HG02678 (cell line): ENCODE data around the gene RGL1.

Experiments
- ATAC-seq: cut with Tn5 transposase; IDR thresholded peaks from one replicate; pipeline ENCODE4 v1.9.1; 2021; ENCODE audit warnings: mild to moderate bottlenecking, moderate library complexity; ENCODE audit not compliant: unreplicated experiment

The RGL1 gene

GRCh38 chr1:183817576-183818288, 12.8 kb downstream of the RGL1 start:
- ATAC-seq = no peak

DNA sequence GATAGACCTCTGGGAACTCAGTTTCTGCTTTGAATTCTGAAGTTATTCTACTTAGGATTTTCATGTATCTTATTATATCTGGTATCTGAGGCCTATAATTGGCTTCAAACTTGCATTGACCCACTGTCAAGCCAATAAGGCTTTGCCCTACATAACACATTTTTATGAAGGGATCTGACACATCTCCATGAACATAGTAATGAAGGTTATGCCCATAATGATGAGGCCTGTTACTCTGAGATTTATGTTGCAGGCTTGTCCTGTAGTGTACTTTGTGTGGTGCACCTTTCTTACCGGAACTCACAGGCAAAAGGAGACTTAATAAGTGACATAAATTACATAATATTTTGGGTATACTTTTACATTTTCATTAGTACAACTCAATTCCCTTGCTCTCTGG, 14.1 kb downstream of the RGL1 start:
- no peak for ATAC-seq

DNA sequence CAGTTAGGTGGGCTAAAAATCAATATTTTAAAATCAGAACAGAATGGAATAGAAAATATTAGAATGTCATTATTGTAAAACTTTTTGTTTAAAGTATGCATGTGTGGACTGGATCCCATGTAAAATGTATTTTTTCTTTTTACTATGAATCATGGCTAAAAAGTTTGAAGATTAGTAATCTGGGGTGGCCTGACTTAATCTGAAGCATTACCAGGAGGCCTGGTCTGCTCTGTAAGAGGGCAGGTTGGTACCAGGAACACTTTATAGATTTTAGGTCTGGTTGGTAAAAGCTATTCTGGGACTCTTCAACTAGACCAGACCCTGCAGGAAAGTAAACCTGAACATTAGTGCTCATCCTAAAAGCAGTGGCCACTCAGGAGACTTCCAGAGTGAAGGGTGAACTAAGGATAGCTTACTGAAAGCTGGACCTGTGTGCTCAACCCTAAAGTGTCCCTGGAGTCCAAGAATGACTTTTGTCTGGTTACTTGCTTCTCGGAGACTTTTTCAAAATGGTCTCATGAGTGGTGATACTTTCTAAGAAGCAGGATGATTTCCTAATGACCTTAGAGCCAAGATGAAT, 16.5 kb downstream of the RGL1 start:
- ATAC-seq = no peak

DNA sequence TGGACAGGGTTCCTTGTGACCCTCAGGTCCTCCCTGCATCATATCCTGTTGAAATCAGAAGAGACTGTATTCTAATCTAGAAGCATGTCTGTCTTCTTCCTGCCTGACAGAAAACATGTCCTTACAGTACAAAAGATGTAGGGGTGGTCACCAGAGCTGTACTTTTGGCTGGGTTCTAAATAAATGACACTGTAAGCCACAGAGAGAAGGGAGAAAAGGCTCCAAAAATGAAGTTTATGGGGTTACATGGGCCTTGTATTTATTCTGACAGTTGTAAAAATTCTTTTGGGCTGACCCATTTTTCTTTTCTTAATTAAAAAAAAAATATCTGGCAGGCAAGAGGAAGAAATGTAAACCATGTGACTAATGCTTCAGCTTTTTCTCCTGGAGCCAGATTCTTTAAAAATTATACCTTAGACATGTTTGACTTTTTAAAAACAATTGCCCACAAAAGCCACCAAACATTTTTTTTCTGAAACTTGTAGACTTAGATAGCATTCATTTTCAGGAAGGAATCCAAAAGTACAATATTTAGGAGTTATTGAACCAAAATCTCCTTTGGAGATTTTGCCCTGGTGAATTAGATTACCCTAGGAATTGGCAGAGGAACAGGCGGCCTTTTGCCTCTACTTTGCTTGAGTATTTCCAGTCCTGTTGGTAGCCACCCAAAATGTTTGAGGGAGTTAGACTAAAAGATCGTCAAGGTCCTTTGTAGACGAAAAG, 17.1 kb downstream of the RGL1 start:
- no peak for ATAC-seq

DNA sequence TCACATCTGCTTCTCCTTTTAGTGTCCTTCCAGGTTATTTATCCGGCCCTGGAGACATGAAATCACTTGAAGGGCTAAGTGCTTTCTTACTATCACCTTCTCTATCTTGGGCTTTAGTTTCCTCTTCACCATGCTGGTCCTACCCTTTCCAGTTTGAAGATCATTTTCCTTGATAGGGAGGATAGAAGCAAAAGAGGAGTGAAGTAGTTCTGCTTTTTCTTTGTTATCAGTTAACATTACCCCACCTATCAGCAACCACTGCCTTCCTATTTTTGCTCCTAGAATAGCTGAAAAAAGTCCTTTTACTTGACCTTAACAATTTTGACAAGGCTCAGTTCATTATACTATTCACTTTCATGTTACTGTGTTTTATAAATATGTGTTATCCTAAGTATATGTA, 19.4 kb downstream of the RGL1 start:
- no peak for ATAC-seq

GRCh38 chr1:183827801-183828200, 22.9 kb downstream of the RGL1 start:
- no peak for ATAC-seq

- ATAC-seq = no peak
Measured at GRCh38 chr1:183830389-183830788, 25.5 kb downstream of the RGL1 start.

- no peak for ATAC-seq
Measured at GRCh38 chr1:183831311-183831710, 26.4 kb downstream of the RGL1 start.

GRCh38 chr1:183832459-183832858, 27.5 kb downstream of the RGL1 start:
- no peak for ATAC-seq

- no peak for ATAC-seq
Measured at GRCh38 chr1:183834568-183834967, 29.6 kb downstream of the RGL1 start.

- no peak for ATAC-seq
Measured at GRCh38 chr1:183836598-183836997, 31.7 kb downstream of the RGL1 start.

- no peak for ATAC-seq
Measured at GRCh38 chr1:183837062-183837461, 32.1 kb downstream of the RGL1 start.

DNA sequence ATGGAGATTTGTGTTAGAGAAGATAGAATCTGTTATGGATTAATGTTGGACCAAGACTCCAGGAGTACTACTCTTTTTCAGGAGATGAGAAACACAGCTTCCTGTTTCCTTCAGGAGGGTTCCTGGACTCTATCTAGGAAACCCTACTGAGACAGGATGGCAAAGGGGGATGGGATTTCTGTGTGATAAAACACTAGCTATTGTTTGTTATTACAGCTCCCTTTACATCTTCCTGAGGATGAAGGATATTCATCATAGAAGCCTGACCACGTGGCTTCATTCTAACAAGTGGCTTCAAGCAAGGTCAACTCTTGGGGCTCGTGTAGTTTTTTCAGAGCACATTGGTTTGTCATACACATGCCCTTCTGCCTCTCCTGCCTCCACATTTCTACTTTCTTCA, 33.3 kb downstream of the RGL1 start:
- no peak for ATAC-seq

- no peak for ATAC-seq
Measured at GRCh38 chr1:183840140-183840539, 35.2 kb downstream of the RGL1 start.

DNA sequence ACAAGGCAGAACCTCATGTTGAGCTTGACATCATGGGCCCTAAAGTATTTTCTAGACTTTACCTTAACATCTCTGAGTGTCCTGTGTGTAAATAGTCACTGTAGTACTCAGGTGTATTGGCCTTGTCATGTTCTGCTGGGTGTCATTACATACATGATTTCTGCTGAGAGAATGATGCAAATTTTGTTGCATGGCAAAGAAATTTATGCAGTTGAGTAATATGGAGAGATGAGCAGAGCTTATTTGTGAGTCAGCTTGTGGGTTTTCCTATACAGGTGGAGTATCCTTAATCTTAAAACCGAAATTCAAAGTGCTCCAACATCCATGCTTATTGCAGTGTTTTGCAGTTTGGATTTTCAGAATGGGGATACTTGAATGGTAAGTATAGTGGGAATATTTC, 36.6 kb downstream of the RGL1 start:
- ATAC-seq = peak; percentile 33

DNA sequence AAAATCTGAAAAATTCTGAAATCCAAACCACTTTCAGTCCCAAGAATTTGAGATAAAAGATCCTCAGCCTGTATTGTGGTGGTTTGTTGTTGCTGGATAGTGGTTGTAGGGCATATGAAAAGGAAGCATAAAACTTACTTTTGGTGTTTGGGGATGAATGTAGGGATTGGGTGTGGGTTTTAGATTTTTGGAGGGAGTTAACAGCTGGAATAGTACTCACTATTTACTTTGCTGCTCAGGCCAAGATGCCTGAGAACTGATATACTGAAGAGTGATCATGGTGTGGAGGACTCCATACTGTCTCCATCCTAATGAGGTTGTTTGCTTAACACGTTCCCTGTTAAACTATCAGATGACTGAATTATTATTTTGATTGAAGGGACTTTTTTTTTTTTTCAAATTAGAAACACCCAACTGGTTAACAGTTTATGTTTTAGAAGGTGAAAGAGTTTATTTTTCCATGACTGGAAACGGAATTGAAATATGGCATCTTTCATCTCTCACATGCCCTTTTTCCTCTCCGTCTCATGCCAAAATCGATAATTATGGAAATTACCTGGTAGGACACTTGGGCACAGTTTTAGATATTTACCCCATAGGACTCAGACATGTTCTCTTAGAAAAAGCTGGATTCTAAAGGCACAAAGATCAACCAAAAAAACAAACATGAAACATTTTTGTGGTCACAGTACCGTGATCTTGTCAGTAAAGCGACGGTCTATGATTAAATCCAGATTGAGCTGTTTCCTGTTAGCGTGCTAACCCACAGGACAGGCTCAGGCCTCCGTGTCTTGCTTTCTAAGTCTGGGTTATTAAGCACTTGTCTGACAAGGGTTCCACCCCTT, 37.3 kb downstream of the RGL1 start:
- peak; percentile 84 for ATAC-seq

DNA sequence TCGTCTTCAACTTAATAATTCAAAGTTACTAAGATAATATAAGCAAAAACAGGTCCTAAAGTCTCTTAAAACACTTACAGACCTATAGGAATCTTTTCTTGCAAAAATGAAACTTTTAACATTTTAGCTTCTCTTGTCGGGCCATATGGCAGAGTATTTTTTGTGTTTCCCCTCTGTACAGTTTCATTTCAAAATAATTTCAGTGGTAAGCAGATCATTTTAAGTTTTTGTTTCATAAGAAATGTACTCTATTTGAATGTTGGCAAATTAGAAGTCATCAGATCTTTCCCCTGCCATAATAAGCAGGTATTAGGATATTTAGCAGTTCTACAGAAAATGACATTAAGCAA, 37.9 kb downstream of the RGL1 start:
- ATAC-seq = peak; percentile 38

DNA sequence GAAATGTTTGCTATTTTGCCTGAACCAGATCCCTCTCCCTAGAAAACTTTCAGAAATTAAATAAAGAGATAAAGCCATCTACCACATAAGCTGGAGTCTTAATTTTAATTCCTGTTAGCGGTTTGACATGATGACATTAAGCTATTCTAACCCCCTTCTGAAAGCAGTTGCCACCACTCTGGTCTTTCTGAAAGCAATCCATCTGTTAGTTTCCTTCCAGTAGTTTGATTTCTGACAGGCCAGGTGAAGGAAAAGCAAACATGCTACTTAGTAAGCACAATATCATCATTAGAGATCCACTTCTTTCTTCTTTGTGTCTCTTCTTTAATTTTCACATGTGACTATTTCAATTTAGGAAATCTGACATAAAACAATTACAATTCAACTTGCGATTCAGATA, 39.9 kb downstream of the RGL1 start:
- ATAC-seq = no peak

DNA sequence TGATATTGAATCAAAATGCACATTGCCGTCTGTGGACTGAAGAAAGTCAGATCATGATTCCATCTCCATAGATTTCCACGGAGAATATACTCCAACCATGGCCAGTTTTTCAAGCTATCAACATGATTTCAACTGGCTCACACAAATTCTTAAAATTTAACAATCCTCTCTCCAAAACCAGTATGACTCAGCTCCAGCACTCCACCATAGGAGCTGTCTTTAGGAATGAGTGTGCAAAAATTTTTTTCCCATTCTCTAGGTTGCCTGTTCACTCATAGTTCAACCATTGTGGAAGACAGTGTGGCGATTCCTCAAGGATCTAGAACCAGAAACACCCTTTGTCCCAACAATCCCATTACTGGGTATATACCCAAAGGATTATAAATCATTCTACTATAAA, 40.8 kb downstream of the RGL1 start:
- ATAC-seq = no peak

DNA sequence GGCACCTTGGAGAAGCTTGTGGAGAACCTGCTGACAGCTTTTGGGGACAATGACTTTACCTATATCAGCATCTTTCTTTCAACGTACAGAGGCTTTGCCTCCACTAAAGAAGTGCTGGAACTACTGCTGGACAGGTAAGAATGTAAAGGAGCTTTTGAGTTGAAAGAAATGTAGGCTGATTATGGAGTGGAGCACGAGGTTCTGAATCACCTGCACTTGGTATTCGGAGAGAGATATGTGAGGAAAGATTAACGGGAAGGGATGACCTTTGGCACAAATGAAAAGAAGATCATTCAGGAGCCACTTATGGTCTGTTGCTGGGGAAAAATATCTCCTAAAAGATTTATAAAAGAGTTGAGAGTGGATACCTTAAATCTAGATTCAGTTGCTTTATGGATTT, 42.7 kb downstream of the RGL1 start:
- no peak for ATAC-seq

DNA sequence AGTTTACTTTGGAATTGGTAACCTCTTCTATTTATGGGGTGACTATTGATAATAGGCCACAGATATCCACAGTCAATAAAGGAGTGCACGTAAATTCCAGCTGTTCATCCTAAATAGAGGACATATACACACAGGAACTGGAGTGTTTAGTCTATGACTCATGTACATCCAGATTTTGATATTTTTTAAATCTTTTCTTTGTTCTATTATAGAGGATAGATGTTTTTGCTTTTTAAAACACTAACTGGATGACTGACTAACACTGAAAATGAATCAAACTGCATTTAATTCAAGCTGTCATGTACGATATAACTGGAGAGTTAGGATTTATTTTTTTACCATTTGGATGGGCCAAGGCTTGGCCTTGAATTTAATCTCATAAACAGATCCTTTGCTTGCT, 45.9 kb downstream of the RGL1 start:
- no peak for ATAC-seq

GRCh38 chr1:183859119-183859518, 54.2 kb downstream of the RGL1 start:
- ATAC-seq = no peak
